ENCODE measurements around the gene GBX1.

GRCh38 chr7:151195616-151196450 lies 28.3 kb upstream of the GBX1 start:
- TF ChIP-seq CTCF (IDR thresholded peaks at IDR 0.05; ENCODE audit: extremely low read depth in 1 of 2, insufficient read depth in 1 of 2, low read depth in 1 of 2, low read length in 2 of 2) (no peak), EZH2 (IDR thresholded peaks at IDR 0.05; ENCODE audit: borderline replicate concordance, low read depth, low read length, severe bottlenecking) (no peak), POLR2AphosphoS5 (IDR thresholded peaks at IDR 0.05; ENCODE audit: insufficient read depth, low read depth, low read length) (no peak), POLR2A (IDR thresholded peaks at IDR 0.05; ENCODE audit: low read depth, low read length) (no peak), MAX (IDR thresholded peaks at IDR 0.05; ENCODE audit: insufficient read depth, insufficient read length) (no peak), GATA2 (IDR thresholded peaks at IDR 0.05; ENCODE audit: insufficient read depth, insufficient read length, low read depth, low read length) (no peak), FOS (IDR thresholded peaks at IDR 0.05; ENCODE audit: borderline replicate concordance, insufficient read depth, low read length) (no peak), JUN (IDR thresholded peaks at IDR 0.05; ENCODE audit: borderline replicate concordance, insufficient read depth, insufficient read length, low read depth) (no peak), MYC (IDR thresholded peaks at IDR 0.05; ENCODE audit: low read depth, low read length) (no peak)

All from endothelial cell of umbilical vein (primary cell).